ENCODE data around the gene ASGR2.

- no peak for TF ChIP-seq EZH2 (IDR thresholded peaks at IDR 0.05)
- TF ChIP-seq, protein P1, sequence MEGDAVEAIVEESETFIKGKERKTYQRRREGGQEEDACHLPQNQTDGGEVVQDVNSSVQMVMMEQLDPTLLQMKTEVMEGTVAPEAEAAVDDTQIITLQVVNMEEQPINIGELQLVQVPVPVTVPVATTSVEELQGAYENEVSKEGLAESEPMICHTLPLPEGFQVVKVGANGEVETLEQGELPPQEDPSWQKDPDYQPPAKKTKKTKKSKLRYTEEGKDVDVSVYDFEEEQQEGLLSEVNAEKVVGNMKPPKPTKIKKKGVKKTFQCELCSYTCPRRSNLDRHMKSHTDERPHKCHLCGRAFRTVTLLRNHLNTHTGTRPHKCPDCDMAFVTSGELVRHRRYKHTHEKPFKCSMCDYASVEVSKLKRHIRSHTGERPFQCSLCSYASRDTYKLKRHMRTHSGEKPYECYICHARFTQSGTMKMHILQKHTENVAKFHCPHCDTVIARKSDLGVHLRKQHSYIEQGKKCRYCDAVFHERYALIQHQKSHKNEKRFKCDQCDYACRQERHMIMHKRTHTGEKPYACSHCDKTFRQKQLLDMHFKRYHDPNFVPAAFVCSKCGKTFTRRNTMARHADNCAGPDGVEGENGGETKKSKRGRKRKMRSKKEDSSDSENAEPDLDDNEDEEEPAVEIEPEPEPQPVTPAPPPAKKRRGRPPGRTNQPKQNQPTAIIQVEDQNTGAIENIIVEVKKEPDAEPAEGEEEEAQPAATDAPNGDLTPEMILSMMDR (IDR thresholded peaks at IDR 0.05) = no peak
- no peak for TF ChIP-seq EZH2phosphoT487 (IDR thresholded peaks at IDR 0.05)
These were observed 54.3 kb downstream of the ASGR2 start for GRCh38 chr17:7060165-7060891.

Data from neural progenitor cell (in vitro differentiated cells).